ENCODE results near the gene ACTG2.

Gene ACTG2

GRCh38 chr2:73968357-73968937 lies 75.6 kb downstream of the ACTG2 start:
- no peak for DNase-seq (ENCODE audit: low read depth in 2 of 2)

GRCh38 chr2:73969356-73969755 lies 76.5 kb downstream of the ACTG2 start:
- no peak for DNase-seq (ENCODE audit: low read depth in 2 of 2)
